Measurements from ENCODE around the gene TUSC2.

Gene TUSC2

DNA sequence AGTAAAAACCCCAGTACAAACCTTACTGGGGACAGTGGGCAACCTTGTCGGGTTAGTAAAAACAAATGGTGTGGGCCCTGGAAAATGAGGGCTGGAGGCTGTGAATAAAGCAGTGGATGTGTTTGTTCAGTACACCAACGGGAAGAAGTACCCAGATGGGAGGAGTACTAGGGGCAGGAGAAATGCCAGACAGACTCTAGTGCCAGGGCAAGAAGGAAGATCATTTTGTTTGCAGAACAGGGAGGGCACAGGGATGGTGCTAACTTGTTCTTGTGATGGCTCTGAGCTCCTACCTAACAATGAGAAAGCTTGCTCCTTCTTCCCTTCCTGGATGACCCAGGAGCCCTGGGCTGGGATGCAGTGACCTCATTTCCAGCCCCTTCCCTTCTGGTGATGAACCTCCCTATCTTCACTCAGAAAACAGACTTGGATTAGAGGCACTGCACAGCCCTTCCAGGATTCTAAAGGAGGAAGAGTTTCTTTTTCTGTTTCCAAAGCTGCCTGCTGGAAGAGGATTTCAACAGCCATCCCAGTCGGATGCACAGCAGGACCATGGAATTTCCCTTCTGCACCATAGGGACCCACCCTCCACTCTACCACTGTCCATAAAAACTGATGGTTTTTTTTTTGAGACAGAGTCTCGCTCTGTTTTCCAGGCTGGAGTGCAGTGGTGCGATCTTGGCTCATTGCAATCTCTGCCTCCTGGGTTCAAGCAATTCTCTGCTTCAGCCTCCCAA is 6.5 kb upstream of the TUSC2 start:
- TF ChIP-seq, protein P1, sequence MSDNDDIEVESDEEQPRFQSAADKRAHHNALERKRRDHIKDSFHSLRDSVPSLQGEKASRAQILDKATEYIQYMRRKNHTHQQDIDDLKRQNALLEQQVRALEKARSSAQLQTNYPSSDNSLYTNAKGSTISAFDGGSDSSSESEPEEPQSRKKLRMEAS (IDR thresholded peaks at IDR 0.05; ENCODE audit: low read depth, low read length): no peak
- TF ChIP-seq MYC (IDR thresholded peaks at IDR 0.05; ENCODE audit: low read depth, low read length) (no peak), POLR2A (IDR thresholded peaks at IDR 0.05; ENCODE audit: extremely low read depth, insufficient read length) (no peak)
- TF ChIP-seq, protein P2, sequence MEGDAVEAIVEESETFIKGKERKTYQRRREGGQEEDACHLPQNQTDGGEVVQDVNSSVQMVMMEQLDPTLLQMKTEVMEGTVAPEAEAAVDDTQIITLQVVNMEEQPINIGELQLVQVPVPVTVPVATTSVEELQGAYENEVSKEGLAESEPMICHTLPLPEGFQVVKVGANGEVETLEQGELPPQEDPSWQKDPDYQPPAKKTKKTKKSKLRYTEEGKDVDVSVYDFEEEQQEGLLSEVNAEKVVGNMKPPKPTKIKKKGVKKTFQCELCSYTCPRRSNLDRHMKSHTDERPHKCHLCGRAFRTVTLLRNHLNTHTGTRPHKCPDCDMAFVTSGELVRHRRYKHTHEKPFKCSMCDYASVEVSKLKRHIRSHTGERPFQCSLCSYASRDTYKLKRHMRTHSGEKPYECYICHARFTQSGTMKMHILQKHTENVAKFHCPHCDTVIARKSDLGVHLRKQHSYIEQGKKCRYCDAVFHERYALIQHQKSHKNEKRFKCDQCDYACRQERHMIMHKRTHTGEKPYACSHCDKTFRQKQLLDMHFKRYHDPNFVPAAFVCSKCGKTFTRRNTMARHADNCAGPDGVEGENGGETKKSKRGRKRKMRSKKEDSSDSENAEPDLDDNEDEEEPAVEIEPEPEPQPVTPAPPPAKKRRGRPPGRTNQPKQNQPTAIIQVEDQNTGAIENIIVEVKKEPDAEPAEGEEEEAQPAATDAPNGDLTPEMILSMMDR (IDR thresholded peaks at IDR 0.05; ENCODE audit: low read depth, low read length): no peak
- no peak for DNase-seq (ENCODE audit: low read depth)
- H3K4me3 ChIP-seq (ENCODE audit: low read depth, low read length): peak overlapping the region; percentile 21

DNA sequence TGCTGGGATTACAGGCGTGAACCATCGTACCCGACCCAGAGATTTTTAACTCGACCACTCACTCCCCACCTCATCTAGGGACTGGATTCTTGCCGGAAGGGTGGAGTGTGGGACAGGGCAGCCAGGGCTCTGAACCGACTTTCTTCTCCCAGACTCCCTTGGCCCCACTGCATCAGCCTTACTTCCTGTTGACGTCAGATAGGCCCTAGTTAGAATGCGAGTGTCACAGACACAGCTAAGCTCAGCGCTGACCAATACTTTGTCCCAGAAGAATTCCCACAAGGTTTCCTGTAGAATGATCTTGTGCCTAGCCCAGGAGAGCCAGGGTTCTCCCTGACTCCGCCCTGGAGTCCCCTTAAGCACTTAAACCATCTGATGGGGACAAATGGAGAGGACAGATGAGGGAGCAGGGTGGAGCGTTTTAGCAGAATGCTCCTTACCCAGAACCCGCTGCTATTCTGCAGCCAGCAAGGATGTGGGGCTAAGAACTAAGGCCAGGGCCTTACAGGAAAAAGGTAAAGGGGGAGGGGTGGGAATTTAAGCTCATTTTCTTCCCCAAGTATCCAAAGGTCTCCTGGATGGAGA is 5.8 kb upstream of the TUSC2 start:
- DNase-seq (ENCODE audit: low read depth): no peak
- H3K4me3 ChIP-seq (ENCODE audit: low read depth, low read length): peak overlapping the region; percentile 3
- TF ChIP-seq, protein P1 (IDR thresholded peaks at IDR 0.05; ENCODE audit: low read depth, low read length): no peak
- TF ChIP-seq, protein P2 (IDR thresholded peaks at IDR 0.05; ENCODE audit: low read depth, low read length): no peak
- TF ChIP-seq MYC (IDR thresholded peaks at IDR 0.05; ENCODE audit: low read depth, low read length): no peak
- TF ChIP-seq POLR2A (IDR thresholded peaks at IDR 0.05; ENCODE audit: extremely low read depth, insufficient read length): no peak

DNA sequence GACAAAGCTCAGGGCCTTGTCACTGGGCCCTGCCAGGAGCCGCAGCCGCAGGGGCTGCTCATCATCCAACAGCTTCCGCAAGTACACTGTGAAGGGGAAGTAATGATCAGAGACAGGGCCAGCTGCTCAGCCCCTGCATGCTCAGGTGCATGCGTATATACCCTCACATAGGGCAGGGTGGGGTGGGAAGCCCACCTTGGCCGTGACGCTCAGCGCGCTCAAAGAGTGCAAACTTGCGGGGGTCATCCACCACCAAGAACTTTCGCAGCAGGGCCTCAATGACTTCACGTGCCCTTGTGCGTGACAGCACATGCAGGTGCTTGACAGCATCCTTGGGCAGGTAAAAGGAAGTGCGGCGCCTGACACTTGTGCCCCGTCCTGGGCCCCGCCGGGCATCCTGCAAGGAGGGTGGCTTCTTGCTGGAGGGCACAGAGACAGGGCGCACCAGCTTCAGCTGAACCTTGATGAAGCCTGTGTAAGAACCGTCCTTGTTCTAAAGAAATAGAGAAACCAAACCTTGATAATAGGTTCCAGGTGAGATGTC is 3.4 kb upstream of the TUSC2 start:
- DNase-seq (ENCODE audit: low read depth): no peak
- no peak for TF ChIP-seq MYC (IDR thresholded peaks at IDR 0.05; ENCODE audit: low read depth, low read length)
- TF ChIP-seq, protein P2 (IDR thresholded peaks at IDR 0.05; ENCODE audit: low read depth, low read length): no peak
- TF ChIP-seq, protein P1 (IDR thresholded peaks at IDR 0.05; ENCODE audit: low read depth, low read length): no peak
- TF ChIP-seq POLR2A (IDR thresholded peaks at IDR 0.05; ENCODE audit: extremely low read depth, insufficient read length): no peak
- H3K4me3 ChIP-seq (ENCODE audit: low read depth, low read length): no peak overlapping the region

- no peak for DNase-seq (ENCODE audit: low read depth)
- TF ChIP-seq MYC (IDR thresholded peaks at IDR 0.05; ENCODE audit: low read depth, low read length) (no peak), POLR2A (IDR thresholded peaks at IDR 0.05; ENCODE audit: extremely low read depth, insufficient read length) (no peak)
- TF ChIP-seq, protein P1 (IDR thresholded peaks at IDR 0.05; ENCODE audit: low read depth, low read length): no peak
- TF ChIP-seq, protein P2 (IDR thresholded peaks at IDR 0.05; ENCODE audit: low read depth, low read length): no peak
- H3K4me3 ChIP-seq (ENCODE audit: low read depth, low read length): no peak overlapping the region
These were observed 2.3 kb upstream of the TUSC2 start for GRCh38 chr3:50330330-50330729.

GRCh38 chr3:50327129-50327528 is 894 bp downstream of the TUSC2 start:
- DNase-seq (ENCODE audit: low read depth): no peak
- TF ChIP-seq, protein P1 (IDR thresholded peaks at IDR 0.05; ENCODE audit: low read depth, low read length): no peak
- TF ChIP-seq POLR2A (IDR thresholded peaks at IDR 0.05; ENCODE audit: extremely low read depth, insufficient read length): no peak
- no peak for TF ChIP-seq MYC (IDR thresholded peaks at IDR 0.05; ENCODE audit: low read depth, low read length)
- TF ChIP-seq, protein P2 (IDR thresholded peaks at IDR 0.05; ENCODE audit: low read depth, low read length): no peak
- H3K4me3 ChIP-seq (ENCODE audit: low read depth, low read length): peak overlapping the region; percentile 91

All from NB4 (cell line).